NK-92 treated with Interleukin-12 subunit alpha and Interleukin-12 subunit beta, amount 100 ng/mL, for 24 hours (cell line): ENCODE data around the gene DNAJC1.
A peak's percentile ranks its signal among the peaks of the same experiment; 100 is the strongest.

Experiments used
- DNase-seq: peaks from one replicate; lab custom pipeline; 2025; lab: John Stamatoyannopoulos, UW

The DNAJC1 gene

GRCh38 chr10:21758696-21759095 is 244.8 kb downstream of the DNAJC1 start:
- no peak for DNase-seq

GRCh38 chr10:21758239-21758638 is 245.3 kb downstream of the DNAJC1 start:
- DNase-seq: no peak

GRCh38 chr10:21757185-21757901 is 246.2 kb downstream of the DNAJC1 start:
- no peak for DNase-seq

GRCh38 chr10:21756707-21757106 is 246.8 kb downstream of the DNAJC1 start:
- no peak for DNase-seq

GRCh38 chr10:21754410-21755011 is 249.0 kb downstream of the DNAJC1 start:
- DNase-seq: no peak

- no peak for DNase-seq
These were observed 249.8 kb downstream of the DNAJC1 start for GRCh38 chr10:21753497-21754270.

- no peak for DNase-seq
These were observed 251.9 kb downstream of the DNAJC1 start for GRCh38 chr10:21751341-21752310.

- DNase-seq: no peak
These were observed 253.1 kb downstream of the DNAJC1 start for GRCh38 chr10:21750424-21750823.

GRCh38 chr10:21749788-21750187 is 253.7 kb downstream of the DNAJC1 start:
- DNase-seq: no peak

- DNase-seq: no peak
These were observed 255.7 kb downstream of the DNAJC1 start for GRCh38 chr10:21747809-21748208.

- DNase-seq: peak; percentile 1
These were observed 257.4 kb downstream of the DNAJC1 start for GRCh38 chr10:21746118-21746517.

- no peak for DNase-seq
These were observed 259.3 kb downstream of the DNAJC1 start for GRCh38 chr10:21744223-21744622.

GRCh38 chr10:21742740-21743412 is 260.7 kb downstream of the DNAJC1 start:
- no peak for DNase-seq

GRCh38 chr10:21740989-21741388 is 262.5 kb downstream of the DNAJC1 start:
- no peak for DNase-seq

GRCh38 chr10:21737106-21737505 is 266.4 kb downstream of the DNAJC1 start:
- no peak for DNase-seq

GRCh38 chr10:21733710-21734109 is 269.8 kb downstream of the DNAJC1 start:
- DNase-seq: no peak

- DNase-seq: peak; percentile 1
These were observed 271.3 kb downstream of the DNAJC1 start for GRCh38 chr10:21732067-21732772.

GRCh38 chr10:21728618-21729017 is 274.9 kb downstream of the DNAJC1 start:
- DNase-seq: no peak

GRCh38 chr10:21727452-21728168 is 275.9 kb downstream of the DNAJC1 start:
- no peak for DNase-seq
